ENCODE data around the gene MAGOH.
"Not testable (repeated sequence)": the region's sequence is repeated elsewhere in the genome, so short reads cannot be mapped to it uniquely, and the experiment has no call there.

MAGOH gene

DNA sequence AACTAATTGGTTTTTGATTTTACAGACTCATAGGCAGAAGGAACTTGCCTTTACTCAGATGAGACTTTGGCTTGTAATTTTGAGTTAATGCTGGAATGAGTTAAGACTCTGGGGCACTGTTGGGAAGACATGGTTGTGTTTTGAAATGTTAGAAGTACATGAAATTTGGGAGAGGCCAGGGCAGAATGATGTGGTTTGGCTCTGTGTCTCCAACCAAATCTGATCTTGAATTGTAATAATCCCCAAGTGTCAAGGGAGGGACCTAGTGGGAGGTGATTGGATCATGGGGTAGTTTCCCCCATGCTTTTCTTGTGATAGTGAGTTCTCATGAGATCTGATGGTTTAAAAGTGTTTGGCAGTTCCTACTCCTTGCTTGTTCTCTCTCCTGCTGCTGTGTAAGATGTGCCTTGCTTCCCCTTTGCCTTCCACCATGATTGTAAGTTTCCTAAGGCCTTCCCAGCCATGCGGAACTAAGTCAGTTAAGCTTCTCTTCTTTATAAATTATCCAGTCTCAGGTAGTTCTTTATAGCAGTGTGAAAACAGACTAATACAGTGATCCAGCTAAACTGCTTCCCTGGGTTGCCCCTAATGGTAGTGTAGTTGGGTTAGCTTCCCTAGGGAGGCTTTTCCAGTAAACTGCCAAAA lies 31.5 kb downstream of the MAGOH start:
- H3K27ac ChIP-seq (ENCODE audit: low read depth, low read length), result no peak overlapping the region
- peaks cover 38 to 94% of the 10 kb centered on the region in 2 donors for H3K36me3 ChIP-seq (ENCODE audit: control insufficient read depth in 1 of 2, insufficient read depth in 2 of 2, low read length in 2 of 2)
- H3K4me1 ChIP-seq (ENCODE audit: control insufficient read depth in 1 of 2, insufficient read depth in 2 of 2, low read length in 2 of 2), result no peaks in the 10 kb centered on the region
- no peak overlapping the region for H3K9ac ChIP-seq (ENCODE audit: low read depth in 1 of 2, low read length in 2 of 2)
- no peak overlapping the region for H3K4me3 ChIP-seq (ENCODE audit: low read depth in 1 of 2, low read length in 2 of 2)
- peaks cover 8 to 9% of the 10 kb centered on the region in 2 donors for H3K9me3 ChIP-seq (ENCODE audit: control insufficient read depth in 1 of 2, low read length in 2 of 2)
- H3K27me3 ChIP-seq (ENCODE audit: control insufficient read depth in 1 of 2, insufficient read depth in 2 of 2, low read length in 2 of 2), result no peaks in the 10 kb centered on the region

DNA sequence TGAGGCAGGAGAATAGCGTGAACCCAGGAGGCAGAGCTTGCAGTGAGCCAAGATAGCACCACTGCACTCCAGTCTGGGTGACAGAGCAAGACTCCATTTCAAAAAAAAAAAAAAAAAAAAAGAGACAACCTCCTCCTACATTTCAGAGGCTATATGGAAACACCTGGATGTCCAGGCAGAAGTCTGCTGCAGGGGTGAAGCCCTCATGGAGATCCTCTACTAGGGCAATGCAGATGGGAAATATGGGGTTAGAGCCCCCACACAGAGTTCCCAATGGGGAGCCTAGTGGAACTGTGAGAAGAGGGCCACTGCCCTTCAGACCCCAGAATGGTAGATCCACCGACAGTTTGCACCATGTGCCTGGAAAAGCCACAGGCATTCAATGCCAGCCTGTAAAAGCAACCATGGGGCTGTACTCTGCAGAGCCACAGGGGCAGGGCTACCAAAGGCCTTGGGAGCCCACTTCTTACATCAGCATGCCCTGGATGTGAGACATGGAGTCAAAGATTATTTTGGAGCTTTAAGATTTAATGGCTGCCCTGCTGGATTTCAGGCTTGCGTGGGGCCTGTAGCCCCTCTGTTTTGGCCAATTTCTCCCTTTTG lies 32.1 kb downstream of the MAGOH start:
- H3K27me3 ChIP-seq (ENCODE audit: control insufficient read depth in 1 of 2, insufficient read depth in 2 of 2, low read length in 2 of 2); H3K9me3 ChIP-seq (ENCODE audit: control insufficient read depth in 1 of 2, low read length in 2 of 2); H3K4me1 ChIP-seq (ENCODE audit: control insufficient read depth in 1 of 2, insufficient read depth in 2 of 2, low read length in 2 of 2); H3K27ac ChIP-seq (ENCODE audit: low read depth, low read length); H3K9ac ChIP-seq (ENCODE audit: low read depth in 1 of 2, low read length in 2 of 2); H3K4me3 ChIP-seq (ENCODE audit: low read depth in 1 of 2, low read length in 2 of 2): not testable (repeated sequence)
- H3K36me3 ChIP-seq (ENCODE audit: control insufficient read depth in 1 of 2, insufficient read depth in 2 of 2, low read length in 2 of 2), result peaks cover 36 to 94% of the 10 kb centered on the region in 2 donors

DNA sequence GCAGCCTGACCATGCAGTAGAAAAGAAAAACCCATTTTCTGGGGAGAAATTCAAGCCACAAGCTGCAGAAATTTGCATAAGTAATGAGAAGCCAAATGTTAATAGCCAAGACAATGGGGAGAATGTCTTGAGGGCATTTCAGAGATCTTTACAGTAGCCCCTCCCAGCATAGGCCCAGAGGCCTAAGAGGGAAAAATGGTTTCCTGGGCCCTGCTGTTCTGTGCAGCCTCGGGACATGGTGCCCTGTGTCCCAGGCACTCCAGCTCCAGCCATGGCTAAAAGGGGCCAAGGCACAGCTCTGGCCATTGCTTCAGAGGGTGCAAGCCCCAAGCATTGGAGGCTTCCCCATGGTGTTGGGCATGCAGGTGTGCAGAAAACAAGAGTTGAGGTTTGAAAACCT lies 32.8 kb downstream of the MAGOH start:
- peaks cover 29 to 94% of the 10 kb centered on the region in 2 donors for H3K36me3 ChIP-seq (ENCODE audit: control insufficient read depth in 1 of 2, insufficient read depth in 2 of 2, low read length in 2 of 2)

DNA sequence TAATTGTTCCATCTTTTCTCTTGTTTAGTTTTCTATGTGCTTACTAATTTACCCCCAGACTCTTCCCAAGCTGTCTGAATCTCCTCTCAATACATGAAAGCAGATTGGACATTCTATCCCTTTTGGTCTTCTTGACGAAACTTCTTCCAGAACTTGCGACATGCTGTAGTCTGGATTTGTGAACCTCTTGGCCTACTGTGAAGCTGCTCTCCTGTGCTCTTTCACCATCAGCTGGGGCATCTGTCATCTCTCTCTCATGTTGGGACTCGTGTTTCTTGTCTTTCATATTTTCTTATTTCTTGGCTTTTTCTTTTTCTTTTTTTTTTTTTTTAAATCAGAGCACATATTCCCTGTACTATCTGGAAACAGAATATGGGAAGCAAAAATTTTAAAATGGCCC lies 34.9 kb downstream of the MAGOH start:
- H3K36me3 ChIP-seq (ENCODE audit: control insufficient read depth in 1 of 2, insufficient read depth in 2 of 2, low read length in 2 of 2), result peaks cover 22 to 76% of the 10 kb centered on the region in 2 donors
- H3K4me1 ChIP-seq (ENCODE audit: control insufficient read depth in 1 of 2, insufficient read depth in 2 of 2, low read length in 2 of 2), result peaks cover 3 to 6% of the 10 kb centered on the region in 2 donors
- H3K9me3 ChIP-seq (ENCODE audit: control insufficient read depth in 1 of 2, low read length in 2 of 2), result peaks cover 8 to 9% of the 10 kb centered on the region in 2 donors
- no peak overlapping the region for H3K9ac ChIP-seq (ENCODE audit: low read depth in 1 of 2, low read length in 2 of 2)
- H3K4me3 ChIP-seq (ENCODE audit: low read depth in 1 of 2, low read length in 2 of 2), result no peak overlapping the region
- no peaks in the 10 kb centered on the region for H3K27me3 ChIP-seq (ENCODE audit: control insufficient read depth in 1 of 2, insufficient read depth in 2 of 2, low read length in 2 of 2)
- no peak overlapping the region for H3K27ac ChIP-seq (ENCODE audit: low read depth, low read length)

More for the DNA sequence above, 32.8 kb downstream of the MAGOH start:
- not testable (repeated sequence) for H3K9ac ChIP-seq (ENCODE audit: low read depth in 1 of 2, low read length in 2 of 2); H3K4me1 ChIP-seq (ENCODE audit: control insufficient read depth in 1 of 2, insufficient read depth in 2 of 2, low read length in 2 of 2); H3K27me3 ChIP-seq (ENCODE audit: control insufficient read depth in 1 of 2, insufficient read depth in 2 of 2, low read length in 2 of 2); H3K27ac ChIP-seq (ENCODE audit: low read depth, low read length); H3K4me3 ChIP-seq (ENCODE audit: low read depth in 1 of 2, low read length in 2 of 2); H3K9me3 ChIP-seq (ENCODE audit: control insufficient read depth in 1 of 2, low read length in 2 of 2)

DNA sequence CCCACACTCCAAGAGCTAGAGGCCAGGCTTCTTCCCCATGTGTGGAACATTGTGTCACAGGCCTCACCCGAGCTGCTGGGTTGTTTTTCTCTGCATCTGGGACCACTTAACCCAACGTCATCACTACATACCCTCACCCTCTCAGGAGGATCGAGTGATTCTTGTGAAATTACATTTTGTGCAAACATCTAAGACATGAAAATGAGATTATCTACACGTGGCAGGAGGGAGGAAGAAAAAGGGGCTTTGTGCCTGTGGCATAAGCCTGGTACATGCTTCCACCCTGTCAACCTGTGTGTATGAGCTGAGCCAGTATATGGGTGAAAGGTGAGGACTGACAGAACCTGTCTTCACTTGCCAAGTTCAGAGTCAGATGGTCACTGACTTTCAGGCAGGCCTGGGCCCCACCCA lies 40.1 kb downstream of the MAGOH start:
- Histone ChIP-seq H3K9me3 (ENCODE audit: control insufficient read depth in 1 of 2, low read length in 2 of 2) (no peaks in the 10 kb centered on the region), H3K27ac (ENCODE audit: low read depth, low read length) (no peak overlapping the region), H3K4me1 (ENCODE audit: control insufficient read depth in 1 of 2, insufficient read depth in 2 of 2, low read length in 2 of 2) (peaks cover 24 to 26% of the 10 kb centered on the region in 2 donors), H3K4me3 (ENCODE audit: low read depth in 1 of 2, low read length in 2 of 2) (peak overlapping the region in 1 of 2 donors; percentile 94), H3K9ac (ENCODE audit: low read depth in 1 of 2, low read length in 2 of 2) (peak overlapping the region; percentile 90 to 94), H3K27me3 (ENCODE audit: control insufficient read depth in 1 of 2, insufficient read depth in 2 of 2, low read length in 2 of 2) (no peaks in the 10 kb centered on the region), H3K36me3 (ENCODE audit: control insufficient read depth in 1 of 2, insufficient read depth in 2 of 2, low read length in 2 of 2) (peaks cover 8 to 29% of the 10 kb centered on the region in 2 donors)

DNA sequence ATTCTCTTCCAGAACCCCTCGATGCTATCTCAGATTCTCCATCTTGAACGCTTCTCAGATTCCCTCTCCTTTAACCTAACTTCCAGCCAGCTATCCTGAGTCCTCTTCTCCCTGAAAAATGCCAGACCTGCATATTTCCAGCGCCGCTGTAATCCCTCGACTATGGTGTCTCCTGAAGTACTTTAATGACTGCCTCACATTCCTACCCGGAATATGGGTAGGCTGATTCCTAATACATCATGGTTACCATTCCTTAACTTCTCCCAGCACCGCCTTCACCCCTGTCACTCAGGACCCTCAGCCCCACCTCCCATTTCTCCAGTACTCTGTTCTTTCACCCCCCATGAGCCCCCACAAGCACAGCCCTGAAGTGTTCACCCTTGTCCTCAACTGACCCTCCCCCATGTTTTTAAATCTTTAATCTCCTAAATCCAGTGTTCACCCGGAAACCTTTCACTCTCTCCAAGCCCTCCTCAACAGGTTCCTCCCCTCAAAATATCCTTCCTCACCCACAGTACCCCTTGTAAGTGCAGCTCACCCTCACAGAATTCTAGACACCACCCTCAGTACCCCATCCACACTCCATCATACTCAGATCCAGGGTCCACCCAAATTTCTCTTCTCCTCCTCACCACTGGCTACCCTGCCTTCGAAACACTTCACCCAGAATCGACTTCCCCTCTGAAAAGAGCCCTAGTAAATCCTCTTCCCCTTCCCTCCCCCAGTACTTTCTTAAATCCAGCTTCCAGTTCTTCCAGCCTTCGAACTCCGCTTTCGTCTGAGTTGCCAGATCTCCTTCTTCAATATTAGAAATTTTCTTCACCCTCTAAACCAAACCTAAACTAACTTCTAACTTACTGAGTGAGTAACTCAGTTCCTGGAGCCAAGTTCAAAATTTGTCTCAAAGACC lies 40.8 kb downstream of the MAGOH start:
- Histone ChIP-seq H3K9ac (ENCODE audit: low read depth in 1 of 2, low read length in 2 of 2) (peak overlapping the region; percentile 90 to 94), H3K9me3 (ENCODE audit: control insufficient read depth in 1 of 2, low read length in 2 of 2) (no peaks in the 10 kb centered on the region), H3K4me3 (ENCODE audit: low read depth in 1 of 2, low read length in 2 of 2) (peak overlapping the region; percentile 79 to 94), H3K36me3 (ENCODE audit: control insufficient read depth in 1 of 2, insufficient read depth in 2 of 2, low read length in 2 of 2) (peaks cover 7 to 22% of the 10 kb centered on the region in 2 donors), H3K27ac (ENCODE audit: low read depth, low read length) (peak overlapping the region; percentile 94), H3K27me3 (ENCODE audit: control insufficient read depth in 1 of 2, insufficient read depth in 2 of 2, low read length in 2 of 2) (no peaks in the 10 kb centered on the region), H3K4me1 (ENCODE audit: control insufficient read depth in 1 of 2, insufficient read depth in 2 of 2, low read length in 2 of 2) (peaks cover 24 to 26% of the 10 kb centered on the region in 2 donors)

DNA sequence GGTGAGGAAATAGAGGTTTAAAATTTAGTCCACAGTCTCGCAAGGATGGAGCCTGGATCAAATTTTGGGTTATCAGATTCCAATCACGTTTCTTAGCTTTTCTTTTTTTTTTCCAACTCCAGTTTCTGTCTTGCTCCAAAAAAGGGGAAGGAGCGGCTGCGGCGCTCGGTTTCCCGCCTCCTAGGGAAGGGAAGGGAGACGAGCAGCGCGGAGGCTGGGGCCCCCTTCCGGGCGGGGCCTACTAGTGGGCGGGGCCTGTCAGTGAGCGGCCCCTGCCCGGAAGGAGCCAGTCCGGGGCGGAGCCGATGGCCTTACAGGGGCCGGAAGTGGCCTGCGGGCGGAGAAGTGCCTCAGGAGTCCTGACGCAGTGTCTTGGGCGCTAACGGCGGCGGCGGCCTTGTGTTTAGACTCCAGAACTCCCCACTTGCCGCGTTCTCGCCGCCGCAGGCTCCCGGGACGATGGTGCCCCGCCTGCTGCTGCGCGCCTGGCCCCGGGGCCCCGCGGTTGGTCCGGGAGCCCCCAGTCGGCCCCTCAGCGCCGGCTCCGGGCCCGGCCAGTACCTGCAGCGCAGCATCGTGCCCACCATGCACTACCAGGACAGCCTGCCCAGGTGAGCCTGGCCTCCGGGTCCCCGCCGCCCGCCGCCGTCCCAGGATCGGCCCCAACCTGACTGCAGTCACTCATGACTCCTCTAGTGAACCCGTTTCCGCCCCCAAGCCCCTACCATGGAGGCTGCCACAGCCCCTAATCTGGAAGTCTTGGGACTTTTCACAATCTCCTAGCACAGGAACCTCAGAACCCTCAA lies 41.6 kb downstream of the MAGOH start, which contains the start of gene CPT2:
Gene CPT2, plus strand, starts transcription at position 340 of the 806 bp plus-strand sequence. Its CDS starts 120 bp downstream, at position 460.
- Histone ChIP-seq H3K27ac (ENCODE audit: low read depth, low read length) (peak within 1 kb of the TSS; percentile 94), H3K27me3 (ENCODE audit: control insufficient read depth in 1 of 2, insufficient read depth in 2 of 2, low read length in 2 of 2) (no peaks in the 10 kb centered on the region), H3K9me3 (ENCODE audit: control insufficient read depth in 1 of 2, low read length in 2 of 2) (no peaks in the 10 kb centered on the region), H3K4me1 (ENCODE audit: control insufficient read depth in 1 of 2, insufficient read depth in 2 of 2, low read length in 2 of 2) (peaks cover 24 to 26% of the 10 kb centered on the region in 2 donors), H3K9ac (ENCODE audit: low read depth in 1 of 2, low read length in 2 of 2) (peak within 1 kb of the TSS; percentile 90 to 94), H3K4me3 (ENCODE audit: low read depth in 1 of 2, low read length in 2 of 2) (peak within 1 kb of the TSS; percentile 79 to 94), H3K36me3 (ENCODE audit: control insufficient read depth in 1 of 2, insufficient read depth in 2 of 2, low read length in 2 of 2) (peaks cover 0 to 13% of the 10 kb centered on the region in 2 donors)

DNA sequence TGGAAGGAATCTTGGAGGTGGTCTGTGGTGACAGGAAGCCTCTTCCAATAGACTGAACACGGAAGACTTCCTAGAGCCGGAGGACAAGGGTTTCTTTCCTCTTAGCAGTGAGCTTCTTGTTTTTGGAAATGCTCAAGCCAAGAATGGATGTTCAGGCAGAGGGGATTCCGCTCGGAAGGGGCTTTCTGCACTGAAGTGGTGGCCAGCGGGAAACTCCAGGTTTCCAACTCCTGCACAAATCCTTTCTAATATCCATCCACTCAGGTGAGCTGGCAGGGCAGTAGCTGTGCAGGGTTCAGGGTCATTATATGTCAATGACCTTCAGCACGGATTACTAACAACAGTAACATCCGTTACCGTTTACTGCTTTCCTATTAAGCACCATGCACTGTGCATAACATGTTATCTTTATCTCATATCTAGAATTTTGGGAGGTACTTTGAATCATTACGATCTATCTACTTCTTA lies 42.3 kb downstream of the MAGOH start:
- Histone ChIP-seq H3K9ac (ENCODE audit: low read depth in 1 of 2, low read length in 2 of 2) (peak overlapping the region; percentile 90 to 94), H3K27ac (ENCODE audit: low read depth, low read length) (no peak overlapping the region)

DNA sequence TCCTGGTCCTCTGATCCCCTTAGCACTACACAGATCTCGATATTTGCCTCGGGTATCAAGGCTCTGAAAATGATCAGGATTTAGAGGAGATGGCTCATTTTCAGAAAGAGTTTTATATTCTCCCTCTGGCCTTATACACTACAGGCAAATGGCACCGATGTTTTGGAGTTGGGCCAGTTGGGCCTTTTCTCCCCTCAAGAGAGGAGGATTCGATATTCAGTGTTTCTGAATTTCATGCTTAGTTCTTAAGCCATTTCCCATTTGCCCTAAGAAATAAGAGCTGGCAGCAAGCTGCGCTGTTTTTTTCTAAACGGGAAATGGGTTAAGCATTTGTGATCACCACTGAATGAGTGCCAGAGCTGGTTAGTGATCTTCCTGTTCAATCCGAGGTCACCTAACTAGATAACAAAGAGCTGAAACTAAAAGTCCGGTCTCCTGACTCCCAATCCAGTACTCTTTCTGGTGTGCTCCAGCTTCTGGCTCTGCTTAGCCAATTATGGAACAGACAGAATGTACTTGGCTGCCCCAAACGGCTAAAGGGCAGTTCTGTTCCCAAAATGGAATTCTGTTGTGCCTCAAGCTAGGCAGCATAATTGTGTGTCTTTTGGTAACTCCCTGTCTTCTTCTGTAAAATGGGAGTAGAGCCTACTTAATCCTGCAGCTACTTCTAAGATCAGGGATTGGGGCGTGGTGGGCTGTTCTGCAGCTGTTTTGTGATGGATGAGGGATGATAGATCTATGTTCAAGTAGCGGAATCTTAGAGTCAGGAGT lies 42.9 kb downstream of the MAGOH start:
- Histone ChIP-seq H3K4me3 (ENCODE audit: low read depth in 1 of 2, low read length in 2 of 2) (peak overlapping the region in 1 of 2 donors; percentile 79), H3K9ac (ENCODE audit: low read depth in 1 of 2, low read length in 2 of 2) (no peak overlapping the region), H3K27ac (ENCODE audit: low read depth, low read length) (no peak overlapping the region), H3K27me3 (ENCODE audit: control insufficient read depth in 1 of 2, insufficient read depth in 2 of 2, low read length in 2 of 2) (no peaks in the 10 kb centered on the region), H3K9me3 (ENCODE audit: control insufficient read depth in 1 of 2, low read length in 2 of 2) (no peaks in the 10 kb centered on the region), H3K4me1 (ENCODE audit: control insufficient read depth in 1 of 2, insufficient read depth in 2 of 2, low read length in 2 of 2) (peaks cover 25 to 26% of the 10 kb centered on the region in 2 donors), H3K36me3 (ENCODE audit: control insufficient read depth in 1 of 2, insufficient read depth in 2 of 2, low read length in 2 of 2) (peaks cover 0 to under 1% of the 10 kb centered on the region in 2 donors)

More for the DNA sequence above, 42.3 kb downstream of the MAGOH start:
- no peaks in the 10 kb centered on the region for H3K9me3 ChIP-seq (ENCODE audit: control insufficient read depth in 1 of 2, low read length in 2 of 2)
- H3K36me3 ChIP-seq (ENCODE audit: control insufficient read depth in 1 of 2, insufficient read depth in 2 of 2, low read length in 2 of 2), result peaks cover 0 to 7% of the 10 kb centered on the region in 2 donors
- H3K4me3 ChIP-seq (ENCODE audit: low read depth in 1 of 2, low read length in 2 of 2), result peak overlapping the region; percentile 79 to 94
- H3K27me3 ChIP-seq (ENCODE audit: control insufficient read depth in 1 of 2, insufficient read depth in 2 of 2, low read length in 2 of 2), result no peaks in the 10 kb centered on the region
- peaks cover 24 to 26% of the 10 kb centered on the region in 2 donors for H3K4me1 ChIP-seq (ENCODE audit: control insufficient read depth in 1 of 2, insufficient read depth in 2 of 2, low read length in 2 of 2)
